AG09309 (cell line): Measurements from ENCODE around the gene NOP16.
A peak's percentile ranks its signal among the peaks of the same experiment; 100 is the strongest.

Experiments used
- DNase-seq: peaks from one replicate; pipeline ENCODE4 v3.0.0-alpha.2; 2010; ENCODE audit warnings: low read depth
- H3K4me3 ChIP-seq: 2 replicates; pipeline ENCODE4 v1.5.1; 2011; ENCODE audit warnings: mild to moderate bottlenecking, low read depth, low read length, moderate library complexity; ENCODE audit not compliant: control insufficient read depth
- CTCF ChIP-seq: IDR thresholded peaks from 2 replicates; pipeline ENCODE4 v1.5.1; 2011; ENCODE audit warnings: mild to moderate bottlenecking, low read depth, low read length, inconsistent platforms; ENCODE audit not compliant: insufficient read depth, control insufficient read depth; ENCODE audit errors: missing control alignments

NOP16 gene

GRCh38 chr5:176360894-176361436 is 27.4 kb downstream of the NOP16 start:
- no peak for TF ChIP-seq CTCF
- peak overlapping the region; percentile 74 for H3K4me3 ChIP-seq
- DNase-seq, result no peak

- DNase-seq, result no peak
- TF ChIP-seq CTCF, result no peak
- H3K4me3 ChIP-seq, result no peak overlapping the region
These were observed 28.7 kb downstream of the NOP16 start for GRCh38 chr5:176359658-176360057.

- no peak for TF ChIP-seq CTCF
- DNase-seq, result no peak
These were observed 32.2 kb downstream of the NOP16 start for GRCh38 chr5:176356179-176356566.

GRCh38 chr5:176355400-176356178 is 32.8 kb downstream of the NOP16 start:
- no peak for TF ChIP-seq CTCF
- no peak overlapping the region for H3K4me3 ChIP-seq
- no peak for DNase-seq

More at GRCh38 chr5:176356179-176356566, 32.2 kb downstream of the NOP16 start:
- H3K4me3 ChIP-seq, result no peak overlapping the region

- TF ChIP-seq CTCF, result no peak
- H3K4me3 ChIP-seq, result no peak overlapping the region
- DNase-seq, result no peak
These were observed 34.9 kb downstream of the NOP16 start for GRCh38 chr5:176353533-176353932.

GRCh38 chr5:176352116-176352878 is 36.1 kb downstream of the NOP16 start:
- DNase-seq, result no peak
- TF ChIP-seq CTCF, result no peak
- no peak overlapping the region for H3K4me3 ChIP-seq
